ENCODE measurements around the gene NRN1L.

The NRN1L gene

GRCh38 chr16:67932462-67932840 is 47.8 kb downstream of the NRN1L start:
- TF ChIP-seq CTCF (IDR thresholded peaks at IDR 0.05; ENCODE audit: low read depth, low read length, missing control alignments), result no peak
- H3K4me3 ChIP-seq (ENCODE audit: low read depth, low read length), result no peak overlapping the region
- DNase-seq (ENCODE audit: low read depth), result no peak

GRCh38 chr16:67933805-67934204 is 49.1 kb downstream of the NRN1L start:
- no peak for TF ChIP-seq CTCF (IDR thresholded peaks at IDR 0.05; ENCODE audit: low read depth, low read length, missing control alignments)
- no peak for DNase-seq (ENCODE audit: low read depth)
- no peak overlapping the region for H3K4me3 ChIP-seq (ENCODE audit: low read depth, low read length)

GRCh38 chr16:67934306-67935100 is 49.8 kb downstream of the NRN1L start:
- TF ChIP-seq CTCF (IDR thresholded peaks at IDR 0.05; ENCODE audit: low read depth, low read length, missing control alignments), result no peak
- peak overlapping the region; percentile 81 for H3K4me3 ChIP-seq (ENCODE audit: low read depth, low read length)
- DNase-seq (ENCODE audit: low read depth), result no peak

GRCh38 chr16:67935101-67935401 is 50.4 kb downstream of the NRN1L start:
- no peak for DNase-seq (ENCODE audit: low read depth)
- no peak for TF ChIP-seq CTCF (IDR thresholded peaks at IDR 0.05; ENCODE audit: low read depth, low read length, missing control alignments)
- peak overlapping the region; percentile 81 for H3K4me3 ChIP-seq (ENCODE audit: low read depth, low read length)

GRCh38 chr16:67935402-67936123 is 50.9 kb downstream of the NRN1L start:
- no peak for TF ChIP-seq CTCF (IDR thresholded peaks at IDR 0.05; ENCODE audit: low read depth, low read length, missing control alignments)
- DNase-seq (ENCODE audit: low read depth), result peak; percentile 91

More at GRCh38 chr16:67935402-67936123, 50.9 kb downstream of the NRN1L start:
- H3K4me3 ChIP-seq (ENCODE audit: low read depth, low read length), result peak overlapping the region; percentile 81
